ENCODE results near the gene VTA1.
"Not testable (repeated sequence)": the region's sequence is repeated elsewhere in the genome, so short reads cannot be mapped to it uniquely, and the experiment has no call there.

Gene VTA1

GRCh38 chr6:142146828-142147662 lies at the start of gene VTA1, which contains the start of gene NMBR:
Gene VTA1 (plus strand): TSS chr6:142147263. CDS start chr6:142147288, 25 bp downstream.
Gene NMBR (minus strand): TSS chr6:142147122. CDS start chr6:142088658, 58,464 bp downstream.
- peak; percentile 99 for DNase-seq (ENCODE audit: low read depth, low spot score)

GRCh38 chr6:142104820-142105219 lies 42.2 kb upstream of the VTA1 start:
- not testable (repeated sequence) for DNase-seq (ENCODE audit: low read depth, low spot score)

GRCh38 chr6:142110820-142111219 lies 36.2 kb upstream of the VTA1 start:
- not testable (repeated sequence) for DNase-seq (ENCODE audit: low read depth, low spot score)

GRCh38 chr6:142112451-142113061 lies 34.5 kb upstream of the VTA1 start:
- peak; percentile 33 for DNase-seq (ENCODE audit: low read depth, low spot score)

- DNase-seq (ENCODE audit: low read depth, low spot score) = no peak
Measured at GRCh38 chr6:142117366-142117765, 29.7 kb upstream of the VTA1 start.

GRCh38 chr6:142118328-142118727 lies 28.7 kb upstream of the VTA1 start:
- DNase-seq (ENCODE audit: low read depth, low spot score) = no peak

GRCh38 chr6:142118925-142119324 lies 28.1 kb upstream of the VTA1 start:
- no peak for DNase-seq (ENCODE audit: low read depth, low spot score)

GRCh38 chr6:142121342-142121741 lies 25.7 kb upstream of the VTA1 start:
- DNase-seq (ENCODE audit: low read depth, low spot score) = no peak

- DNase-seq (ENCODE audit: low read depth, low spot score) = no peak
Measured at GRCh38 chr6:142130814-142131213, 16.2 kb upstream of the VTA1 start.

- no peak for DNase-seq (ENCODE audit: low read depth, low spot score)
Measured at GRCh38 chr6:142132625-142133024, 14.4 kb upstream of the VTA1 start, which contains the start of gene GJE1. Gene GJE1 (plus strand): TSS chr6:142132925. CDS start chr6:142133159, 234 bp downstream.

GRCh38 chr6:142138876-142139275 lies 8.2 kb upstream of the VTA1 start:
- DNase-seq (ENCODE audit: low read depth, low spot score) = no peak

- not testable (repeated sequence) for DNase-seq (ENCODE audit: low read depth, low spot score)
Measured at GRCh38 chr6:142141531-142141930, 5.5 kb upstream of the VTA1 start.

GRCh38 chr6:142152746-142153145 lies 5.7 kb downstream of the VTA1 start:
- DNase-seq (ENCODE audit: low read depth, low spot score) = no peak

GRCh38 chr6:142153196-142153595 lies 6.1 kb downstream of the VTA1 start:
- DNase-seq (ENCODE audit: low read depth, low spot score) = no peak

- DNase-seq (ENCODE audit: low read depth, low spot score) = no peak
Measured at GRCh38 chr6:142154336-142154735, 7.3 kb downstream of the VTA1 start.

- DNase-seq (ENCODE audit: low read depth, low spot score) = no peak
Measured at GRCh38 chr6:142155091-142155490, 8.0 kb downstream of the VTA1 start.

- DNase-seq (ENCODE audit: low read depth, low spot score) = peak; percentile 71
Measured at GRCh38 chr6:142155895-142156757, 9.1 kb downstream of the VTA1 start.

GRCh38 chr6:142156758-142157068 lies 9.7 kb downstream of the VTA1 start:
- DNase-seq (ENCODE audit: low read depth, low spot score) = not testable (repeated sequence)

- no peak for DNase-seq (ENCODE audit: low read depth, low spot score)
Measured at GRCh38 chr6:142162780-142163179, 15.7 kb downstream of the VTA1 start.

GRCh38 chr6:142165227-142165626 lies 18.2 kb downstream of the VTA1 start:
- DNase-seq (ENCODE audit: low read depth, low spot score) = no peak

- no peak for DNase-seq (ENCODE audit: low read depth, low spot score)
Measured at GRCh38 chr6:142167071-142167470, 20.0 kb downstream of the VTA1 start.

GRCh38 chr6:142167486-142167885 lies 20.4 kb downstream of the VTA1 start:
- no peak for DNase-seq (ENCODE audit: low read depth, low spot score)

All from iPS DF 19.7 (cell line).